GM21576 (cell line): ENCODE measurements around the gene CAPN8.
A peak's percentile ranks its signal among the peaks of the same experiment; 100 is the strongest.

Source experiments
- ATAC-seq: cut with Tn5 transposase; IDR thresholded peaks from one replicate; pipeline ENCODE4 v1.9.1; 2021; ENCODE audit warnings: mild to moderate bottlenecking, moderate library complexity; ENCODE audit not compliant: unreplicated experiment

Gene CAPN8

GRCh38 chr1:223665592-223666312 is at the start of gene CAPN8:
TSS of gene CAPN8 (minus strand) at chr1:223665701. CDS start at chr1:223665646, 55 bp downstream.
- no peak for ATAC-seq

GRCh38 chr1:223714849-223715603 is 49.5 kb upstream of the CAPN8 start:
- ATAC-seq: no peak

- no peak for ATAC-seq
Measured at GRCh38 chr1:223714421-223714724, 48.9 kb upstream of the CAPN8 start.

GRCh38 chr1:223713546-223714420 is 48.3 kb upstream of the CAPN8 start:
- no peak for ATAC-seq

GRCh38 chr1:223712850-223713474 is 47.5 kb upstream of the CAPN8 start:
- peak; percentile 21 for ATAC-seq

- peak; percentile 58 for ATAC-seq
Measured at GRCh38 chr1:223712194-223712849, 46.8 kb upstream of the CAPN8 start, which contains the start of gene CAPN2. TSS of gene CAPN2 (plus strand) at chr1:223712539. CDS start at chr1:223712641, 102 bp downstream.

GRCh38 chr1:223711747-223712193 is 46.3 kb upstream of the CAPN8 start:
- ATAC-seq: no peak

GRCh38 chr1:223711173-223711572 is 45.7 kb upstream of the CAPN8 start:
- no peak for ATAC-seq

GRCh38 chr1:223710179-223711133 is 45.0 kb upstream of the CAPN8 start:
- no peak for ATAC-seq

- no peak for ATAC-seq
Measured at GRCh38 chr1:223709598-223709997, 44.1 kb upstream of the CAPN8 start.

- no peak for ATAC-seq
Measured at GRCh38 chr1:223708651-223709268, 43.3 kb upstream of the CAPN8 start.

- no peak for ATAC-seq
Measured at GRCh38 chr1:223708001-223708359, 42.5 kb upstream of the CAPN8 start.

- no peak for ATAC-seq
Measured at GRCh38 chr1:223707256-223708000, 41.9 kb upstream of the CAPN8 start.

GRCh38 chr1:223706077-223706973 is 40.8 kb upstream of the CAPN8 start:
- ATAC-seq: no peak

- ATAC-seq: no peak
Measured at GRCh38 chr1:223704921-223705878, 39.7 kb upstream of the CAPN8 start.

GRCh38 chr1:223703668-223704013 is 38.1 kb upstream of the CAPN8 start:
- ATAC-seq: no peak
